Hepatocyte (in vitro differentiated cells): ENCODE results near the gene ENTHD1.

Source experiments
- CTCF ChIP-seq: fragments of 200-600 bp; sonication (generic); IDR thresholded peaks from 2 replicates; pipeline ENCODE4 v1.5.1; 2016; ENCODE audit warnings: antibody characterized with exemption, mild to moderate bottlenecking; ENCODE audit not compliant: poor library complexity
- EZH2phosphoT487 ChIP-seq: fragments of 200-600 bp; sonication (generic); IDR thresholded peaks from one replicate; pipeline ENCODE4 v1.6.1; 2018; ENCODE audit warnings: antibody characterized with exemption, mild to moderate bottlenecking, low read depth, moderate library complexity; ENCODE audit not compliant: unreplicated experiment, severe bottlenecking

DNA sequence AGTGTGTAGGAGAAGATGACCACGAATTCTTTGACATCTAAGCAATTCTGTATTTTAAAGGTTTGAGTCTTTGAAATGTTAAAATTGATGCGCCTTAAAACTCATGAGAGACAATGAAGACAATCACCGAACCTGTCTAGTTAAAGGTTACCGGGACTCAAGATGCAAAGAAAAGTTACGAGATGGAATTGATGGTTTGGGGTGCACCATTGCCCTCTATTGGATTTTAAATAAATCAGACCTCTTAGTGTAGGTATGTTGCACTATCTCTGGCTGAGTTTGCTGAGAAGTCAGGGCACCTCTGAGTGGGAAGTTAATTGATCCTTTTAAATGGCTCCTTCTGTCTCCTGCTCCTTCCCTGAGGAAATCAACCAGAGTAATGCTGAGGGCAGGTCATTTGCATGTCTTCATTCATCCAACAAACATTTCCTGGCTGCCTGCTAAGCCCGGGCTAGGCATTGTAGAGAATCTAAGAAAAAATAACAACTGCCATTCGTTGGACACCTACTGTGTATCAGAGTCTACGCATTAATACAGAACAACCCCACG is 47.3 kb upstream of the ENTHD1 start:
- TF ChIP-seq CTCF (no peak), EZH2phosphoT487 (no peak)
